ENCODE measurements around the gene ZNF667. TPM values are rescaled to one million over a fixed set of nuclear protein-coding genes. Genes with fewer than 3 reads are reported as not detected.

ZNF667 gene
- total RNA-seq, 1 experiment from 2014 or later = 3.2 TPM

GRCh38 chr19:56403764-56404704 lies 73.1 kb downstream of the ZNF667 start, which contains the start of gene ZNF583:
TSS of gene ZNF583 (plus strand) at chr19:56404332. CDS start at chr19:56407115, 2,783 bp downstream.
- Histone ChIP-seq H3K9ac (ENCODE audit: low read length) (no peak within 1 kb of the TSS), H3K79me2 (ENCODE audit: low read length) (no peaks in the 10 kb centered on the region), H3K27ac (ENCODE audit: low read length) (no peak within 1 kb of the TSS), H4K20me1 (ENCODE audit: low read length) (no peaks in the 10 kb centered on the region), H3K9me3 (ENCODE audit: low read length) (peaks cover 74% of the 10 kb centered on the region), H3K4me3 (ENCODE audit: low read length) (no peak within 1 kb of the TSS), H2AFZ (ENCODE audit: low read length) (no peak within 1 kb of the TSS), H3K36me3 (ENCODE audit: low read depth, low read length) (no peaks in the 10 kb centered on the region), H3K4me1 (ENCODE audit: insufficient read depth, low read length) (no peaks in the 10 kb centered on the region), H3K4me2 (ENCODE audit: low read length) (no peak within 1 kb of the TSS), H3F3A (ENCODE audit: low read length, unreplicated experiment) (no peaks in the 10 kb centered on the region), H3K9me2 (replicated peaks; ENCODE audit: low read length) (no peaks in the 10 kb centered on the region), H3K27me3 (ENCODE audit: low read length) (no peaks in the 10 kb centered on the region)
- no TSS peak for BruUV-seq (replicated peaks)
- DNase-seq = no peak
- TF ChIP-seq, protein P1, sequence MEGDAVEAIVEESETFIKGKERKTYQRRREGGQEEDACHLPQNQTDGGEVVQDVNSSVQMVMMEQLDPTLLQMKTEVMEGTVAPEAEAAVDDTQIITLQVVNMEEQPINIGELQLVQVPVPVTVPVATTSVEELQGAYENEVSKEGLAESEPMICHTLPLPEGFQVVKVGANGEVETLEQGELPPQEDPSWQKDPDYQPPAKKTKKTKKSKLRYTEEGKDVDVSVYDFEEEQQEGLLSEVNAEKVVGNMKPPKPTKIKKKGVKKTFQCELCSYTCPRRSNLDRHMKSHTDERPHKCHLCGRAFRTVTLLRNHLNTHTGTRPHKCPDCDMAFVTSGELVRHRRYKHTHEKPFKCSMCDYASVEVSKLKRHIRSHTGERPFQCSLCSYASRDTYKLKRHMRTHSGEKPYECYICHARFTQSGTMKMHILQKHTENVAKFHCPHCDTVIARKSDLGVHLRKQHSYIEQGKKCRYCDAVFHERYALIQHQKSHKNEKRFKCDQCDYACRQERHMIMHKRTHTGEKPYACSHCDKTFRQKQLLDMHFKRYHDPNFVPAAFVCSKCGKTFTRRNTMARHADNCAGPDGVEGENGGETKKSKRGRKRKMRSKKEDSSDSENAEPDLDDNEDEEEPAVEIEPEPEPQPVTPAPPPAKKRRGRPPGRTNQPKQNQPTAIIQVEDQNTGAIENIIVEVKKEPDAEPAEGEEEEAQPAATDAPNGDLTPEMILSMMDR (conservative IDR thresholded peaks at IDR 0.05; ENCODE audit: low read depth, low read length) = no peak
- TF ChIP-seq EZH2 (IDR thresholded peaks at IDR 0.05; ENCODE audit: low read length, unreplicated experiment) = no peak
- no peak for TF ChIP-seq EZH2phosphoT487 (IDR thresholded peaks at IDR 0.05; ENCODE audit: borderline replicate concordance, low read length)
- CTCF ChIA-PET = no interaction called here
- intact Hi-C loops (cut with micrococcal nuclease) = no loop called here
- POLR2A ChIA-PET (ENCODE audit: unreplicated experiment) = no interaction called here
- no peak; the same call in 1 of the 2 replicates for ATAC-seq

DNA sequence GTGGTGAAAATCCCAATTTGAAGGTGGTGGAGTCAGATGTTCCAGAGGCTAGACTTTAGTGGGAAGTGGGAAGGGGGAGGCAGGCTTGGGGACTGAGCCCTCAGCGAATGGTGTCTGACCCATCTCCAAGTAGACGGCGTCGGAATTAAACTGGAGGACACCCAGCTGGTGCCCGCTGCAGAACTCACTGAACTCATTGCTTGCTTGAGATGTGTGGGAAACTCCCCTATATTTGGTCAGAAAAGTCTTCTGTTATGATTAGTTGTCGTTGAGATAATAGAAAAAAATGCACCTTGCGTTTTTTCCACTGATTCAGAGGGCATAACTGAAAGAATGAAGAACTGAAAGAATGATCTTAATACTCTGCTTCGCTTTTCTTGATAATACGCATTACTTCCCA lies 73.9 kb downstream of the ZNF667 start:
- no peaks in the 10 kb centered on the region for H3K27me3 ChIP-seq (ENCODE audit: low read length)
- ChIA-PET CTCF (no interaction called here), POLR2A (ENCODE audit: unreplicated experiment) (no interaction called here)
- ATAC-seq = no peak
- no peaks in the 10 kb centered on the region for H3K9me2 ChIP-seq (replicated peaks; ENCODE audit: low read length)
- no TSS peak for BruUV-seq (replicated peaks)
- no peak overlapping the region for H3K4me2 ChIP-seq (ENCODE audit: low read length)
- no peak overlapping the region for H3K27ac ChIP-seq (ENCODE audit: low read length)
- intact Hi-C loops (cut with micrococcal nuclease) = no loop called here
- H3K36me3 ChIP-seq (ENCODE audit: low read depth, low read length) = no peaks in the 10 kb centered on the region
- H4K20me1 ChIP-seq (ENCODE audit: low read length) = no peaks in the 10 kb centered on the region
- no peaks in the 10 kb centered on the region for H3K79me2 ChIP-seq (ENCODE audit: low read length)
- no peak overlapping the region for H3K4me3 ChIP-seq (ENCODE audit: low read length)
- peaks cover 66% of the 10 kb centered on the region for H3K9me3 ChIP-seq (ENCODE audit: low read length)
- H3F3A ChIP-seq (ENCODE audit: low read length, unreplicated experiment) = no peaks in the 10 kb centered on the region
- no peak overlapping the region for H3K9ac ChIP-seq (ENCODE audit: low read length)
- no peaks in the 10 kb centered on the region for H3K4me1 ChIP-seq (ENCODE audit: insufficient read depth, low read length)
- no peak overlapping the region for H2AFZ ChIP-seq (ENCODE audit: low read length)
- DNase-seq = no peak
- TF ChIP-seq, protein P1 (conservative IDR thresholded peaks at IDR 0.05; ENCODE audit: low read depth, low read length) = no peak
- TF ChIP-seq EZH2phosphoT487 (IDR thresholded peaks at IDR 0.05; ENCODE audit: borderline replicate concordance, low read length) = no peak
- no peak for TF ChIP-seq EZH2 (IDR thresholded peaks at IDR 0.05; ENCODE audit: low read length, unreplicated experiment)

DNA sequence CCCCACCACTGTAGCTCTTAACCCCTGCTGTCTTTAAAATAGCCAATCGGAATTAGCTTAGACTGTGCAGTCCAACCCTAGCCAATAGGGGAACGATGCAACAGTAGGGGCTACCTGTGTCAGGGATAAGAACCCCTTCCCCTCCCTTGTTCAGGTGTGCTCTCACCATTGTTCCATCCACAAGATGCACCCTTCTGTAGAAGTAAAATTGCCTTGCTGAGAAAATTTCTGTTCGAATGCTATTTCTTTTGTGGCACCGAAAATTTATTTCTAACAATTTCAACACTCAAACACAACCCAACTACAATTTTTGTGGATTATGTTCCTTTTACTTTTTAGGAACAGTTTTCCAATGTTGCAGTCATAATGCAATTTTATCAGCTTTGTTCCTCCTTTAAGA lies 76.7 kb downstream of the ZNF667 start:
- Histone ChIP-seq H3K27me3 (ENCODE audit: low read length) (no peaks in the 10 kb centered on the region), H3K4me3 (ENCODE audit: low read length) (no peak overlapping the region), H3K36me3 (ENCODE audit: low read depth, low read length) (no peaks in the 10 kb centered on the region), H3K9me3 (ENCODE audit: low read length) (peaks cover 52% of the 10 kb centered on the region), H3F3A (ENCODE audit: low read length, unreplicated experiment) (no peaks in the 10 kb centered on the region), H3K79me2 (ENCODE audit: low read length) (no peaks in the 10 kb centered on the region), H2AFZ (ENCODE audit: low read length) (no peak overlapping the region), H3K4me2 (ENCODE audit: low read length) (no peak overlapping the region), H3K27ac (ENCODE audit: low read length) (no peak overlapping the region), H3K9me2 (replicated peaks; ENCODE audit: low read length) (no peaks in the 10 kb centered on the region), H3K9ac (ENCODE audit: low read length) (no peak overlapping the region), H4K20me1 (ENCODE audit: low read length) (no peaks in the 10 kb centered on the region), H3K4me1 (ENCODE audit: insufficient read depth, low read length) (no peaks in the 10 kb centered on the region)
- no TSS peak for BruUV-seq (replicated peaks)
- CTCF ChIA-PET = no interaction called here
- no peak for DNase-seq
- POLR2A ChIA-PET (ENCODE audit: unreplicated experiment) = no interaction called here
- no peak for ATAC-seq
- TF ChIP-seq EZH2 (IDR thresholded peaks at IDR 0.05; ENCODE audit: low read length, unreplicated experiment) = no peak
- TF ChIP-seq EZH2phosphoT487 (IDR thresholded peaks at IDR 0.05; ENCODE audit: borderline replicate concordance, low read length) = no peak
- TF ChIP-seq, protein P1 (conservative IDR thresholded peaks at IDR 0.05; ENCODE audit: low read depth, low read length) = no peak
- intact Hi-C loops (cut with micrococcal nuclease) = no loop called here
